ENCODE measurements around the gene UBE2F. TPM values are rescaled to one million over a fixed set of nuclear protein-coding genes. Genes with fewer than 3 reads are reported as not detected.

Gene UBE2F
- total and polyA plus RNA-seq, 10 donors, result 32.1 to 73.9 (median 47.5) TPM

DNA sequence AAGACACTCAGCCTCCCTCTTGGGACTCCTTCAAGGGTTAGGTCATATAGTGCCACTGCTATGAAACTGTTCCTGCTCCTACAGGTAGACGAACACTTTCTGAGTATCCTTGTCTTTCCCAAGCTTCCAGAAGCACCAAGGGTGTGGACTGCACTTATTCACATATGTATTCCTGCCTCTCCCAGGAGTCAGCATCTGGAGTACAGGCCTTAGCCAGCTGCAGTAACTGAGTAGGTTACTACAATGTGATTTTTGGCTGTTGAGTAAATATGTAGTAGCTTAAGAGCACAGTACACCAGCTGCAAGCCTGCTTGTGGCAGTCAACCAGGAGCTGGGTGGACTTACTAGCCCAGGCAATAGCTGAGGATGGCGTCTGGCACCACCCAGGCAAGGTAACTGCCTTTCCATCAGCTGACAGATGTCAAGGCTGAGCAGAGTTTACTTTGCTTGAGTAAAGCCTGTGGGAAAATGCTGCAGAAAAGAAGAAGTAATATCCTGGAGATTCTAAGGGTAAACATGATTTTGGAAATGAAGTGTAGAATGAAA is 80.0 kb downstream of the UBE2F start:
- intact Hi-C loops (cut with DNase I; ENCODE audit: low total_unique reads), result no loop called here
- no peak for DNase-seq
- 85 to 98% (median 91%) methylated on average over 2 of the region's 2 CpGs for WGBS, 5 donors
- no peak overlapping the region for H3K4me3 ChIP-seq
- H3K36me3 ChIP-seq, result peaks cover 0 to 51% (median 15%) of the 10 kb centered on the region in 6 donors
- H3K27ac ChIP-seq, result no peak overlapping the region
- peaks cover 0 to 13% (median 0%) of the 10 kb centered on the region in 6 donors for H3K4me1 ChIP-seq
- H3K9me3 ChIP-seq, result peaks cover 0 to 22% (median 13%) of the 10 kb centered on the region in 8 donors
- TF ChIP-seq POLR2AphosphoS5 (IDR thresholded peaks at IDR 0.05) (no peak), POLR2A (IDR thresholded peaks at IDR 0.05) (no peak)
- TF ChIP-seq, protein P1, sequence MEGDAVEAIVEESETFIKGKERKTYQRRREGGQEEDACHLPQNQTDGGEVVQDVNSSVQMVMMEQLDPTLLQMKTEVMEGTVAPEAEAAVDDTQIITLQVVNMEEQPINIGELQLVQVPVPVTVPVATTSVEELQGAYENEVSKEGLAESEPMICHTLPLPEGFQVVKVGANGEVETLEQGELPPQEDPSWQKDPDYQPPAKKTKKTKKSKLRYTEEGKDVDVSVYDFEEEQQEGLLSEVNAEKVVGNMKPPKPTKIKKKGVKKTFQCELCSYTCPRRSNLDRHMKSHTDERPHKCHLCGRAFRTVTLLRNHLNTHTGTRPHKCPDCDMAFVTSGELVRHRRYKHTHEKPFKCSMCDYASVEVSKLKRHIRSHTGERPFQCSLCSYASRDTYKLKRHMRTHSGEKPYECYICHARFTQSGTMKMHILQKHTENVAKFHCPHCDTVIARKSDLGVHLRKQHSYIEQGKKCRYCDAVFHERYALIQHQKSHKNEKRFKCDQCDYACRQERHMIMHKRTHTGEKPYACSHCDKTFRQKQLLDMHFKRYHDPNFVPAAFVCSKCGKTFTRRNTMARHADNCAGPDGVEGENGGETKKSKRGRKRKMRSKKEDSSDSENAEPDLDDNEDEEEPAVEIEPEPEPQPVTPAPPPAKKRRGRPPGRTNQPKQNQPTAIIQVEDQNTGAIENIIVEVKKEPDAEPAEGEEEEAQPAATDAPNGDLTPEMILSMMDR (IDR thresholded peaks at IDR 0.05 in 8 of 11, conservative IDR thresholded peaks at IDR 0.05 in 3 of 11), result no peak
- H3K27me3 ChIP-seq (replicated peaks in 1 of 7), result no peaks in the 10 kb centered on the region

DNA sequence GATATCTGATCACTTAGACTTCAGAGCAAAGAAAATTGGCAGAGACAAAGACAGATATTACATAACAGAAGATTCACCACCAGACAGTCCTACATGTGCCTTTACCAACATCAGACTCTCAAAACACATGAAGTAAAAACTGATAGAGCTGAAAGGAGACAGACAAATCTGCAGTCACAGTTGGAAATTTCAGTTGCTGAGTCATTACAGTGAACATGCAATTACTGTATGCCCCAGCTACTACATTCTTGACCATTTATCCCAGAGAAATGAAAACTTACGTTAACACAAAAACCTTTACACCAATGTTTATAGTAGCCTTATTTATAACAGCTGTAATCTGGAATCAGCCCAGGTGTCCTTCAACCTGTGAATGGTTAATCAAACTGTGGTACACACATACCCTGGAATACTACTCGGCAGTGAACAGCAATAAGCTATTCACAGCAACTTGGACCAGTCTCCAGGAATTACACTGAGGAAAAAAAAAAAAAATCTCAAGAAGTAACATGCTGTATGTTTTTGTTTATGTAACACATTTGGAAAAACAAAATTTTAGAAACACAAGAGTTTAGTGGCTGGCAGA is 86.5 kb downstream of the UBE2F start:
- intact Hi-C loops (cut with DNase I; ENCODE audit: low total_unique reads), result loop anchor here (10.0 kb wide), 1 partner anchor 88 kb away; the partner anchor contains the start of gene UBE2F
- H3K36me3 ChIP-seq, result no peaks in the 10 kb centered on the region
- WGBS, 5 donors, result 88 to 94% (median 91%) methylated on average over 2 of the region's 2 CpGs

DNA sequence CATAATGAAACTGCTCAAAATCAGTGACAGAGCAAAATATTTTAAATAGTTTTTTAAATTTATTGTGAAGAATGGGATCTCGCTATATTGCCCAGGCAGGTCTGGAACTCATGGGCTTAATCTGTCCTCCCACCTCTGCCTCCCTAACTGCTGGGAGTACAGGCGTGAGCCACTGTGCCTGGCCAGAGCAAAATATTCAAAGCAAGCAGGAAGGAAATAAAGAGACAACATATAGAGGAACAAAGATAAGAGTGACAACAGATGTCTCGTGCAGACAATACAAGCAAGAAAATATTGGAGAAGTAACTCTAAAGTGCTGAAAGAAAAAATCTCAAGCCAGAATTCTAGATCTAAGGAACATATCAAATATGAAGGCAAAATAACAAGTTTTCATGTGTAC is 89.0 kb downstream of the UBE2F start:
- peaks cover 0 to 10% (median 8%) of the 10 kb centered on the region in 6 donors for H3K4me1 ChIP-seq
- H3K36me3 ChIP-seq, result no peaks in the 10 kb centered on the region
- H3K9me3 ChIP-seq, result no peaks in the 10 kb centered on the region
- H3K27ac ChIP-seq, result no peak overlapping the region
- H3K4me3 ChIP-seq, result no peak overlapping the region
- intact Hi-C loops (cut with DNase I; ENCODE audit: low total_unique reads), result loop anchor here (10.0 kb wide), 1 partner anchor 91 kb away; the partner anchor contains the start of gene UBE2F
- TF ChIP-seq POLR2A (IDR thresholded peaks at IDR 0.05), result no peak
- TF ChIP-seq POLR2AphosphoS5 (IDR thresholded peaks at IDR 0.05), result no peak
- TF ChIP-seq, protein P1 (IDR thresholded peaks at IDR 0.05 in 8 of 11, conservative IDR thresholded peaks at IDR 0.05 in 3 of 11), result no peak
- WGBS, 5 donors, result 39 to 46% (median 43%) methylated on average over 3 of the region's 3 CpGs
- peaks cover 0 to 23% (median 0%) of the 10 kb centered on the region in 7 donors for H3K27me3 ChIP-seq (replicated peaks in 1 of 7)
- DNase-seq, result no peak

More for the DNA sequence above, 86.5 kb downstream of the UBE2F start:
- Histone ChIP-seq H3K9me3 (peaks cover 0 to 10% (median 8%) of the 10 kb centered on the region in 8 donors), H3K27ac (no peak overlapping the region), H3K4me1 (no peaks in the 10 kb centered on the region), H3K27me3 (replicated peaks in 1 of 7) (peaks cover 0 to 23% (median 0%) of the 10 kb centered on the region in 7 donors), H3K4me3 (no peak overlapping the region)
- no peak for TF ChIP-seq POLR2A (IDR thresholded peaks at IDR 0.05)
- TF ChIP-seq, protein P1 (IDR thresholded peaks at IDR 0.05 in 8 of 11, conservative IDR thresholded peaks at IDR 0.05 in 3 of 11), result no peak
- no peak for TF ChIP-seq POLR2AphosphoS5 (IDR thresholded peaks at IDR 0.05)
- no peak for DNase-seq
